BLaER1 treated with 17β-estradiol and CSF1 and Interleukin-3, amounts not matched to agents 10 nM and 100 nM (cell line): ENCODE results near the gene UBAC1.
"Not testable (repeated sequence)": the region's sequence is repeated elsewhere in the genome, so short reads cannot be mapped to it uniquely, and the experiment has no call there.

Source experiments
- H3K27ac ChIP-seq, 11 experiments: shearing (Covaris generic); formaldehyde crosslinking; 2 replicates each; pipeline ENCODE4 v1.8.1; 2022
- H3K27me3 ChIP-seq, 11 experiments: shearing (Covaris generic); formaldehyde crosslinking; 2 replicates each; pipeline ENCODE4 v1.8.1; 2022
- H3K36me3 ChIP-seq, 11 experiments: shearing (Covaris generic); formaldehyde crosslinking; 2 replicates each; pipeline ENCODE4 v1.8.1; 2022
- H3K4me1 ChIP-seq, 10 experiments: shearing (Covaris generic); formaldehyde crosslinking; 2 replicates each; pipeline ENCODE4 v1.8.1; 2022
- H3K4me2 ChIP-seq, 11 experiments: shearing (Covaris generic); formaldehyde crosslinking; 2 replicates each; pipeline ENCODE4 v1.8.1; 2022
- H3K4me3 ChIP-seq, 10 experiments: shearing (Covaris generic); formaldehyde crosslinking; 2 replicates each; pipeline ENCODE4 v1.8.1; 2022
- H3K9ac ChIP-seq, 11 experiments: shearing (Covaris generic); formaldehyde crosslinking; 2 replicates each; pipeline ENCODE4 v1.8.1; 2022
- H3K9me3 ChIP-seq, 11 experiments: shearing (Covaris generic); formaldehyde crosslinking; replicated peaks in 1 of 11; 2 replicates each; pipeline ENCODE4 v1.8.1; 2022
- H4K20me1 ChIP-seq, 11 experiments: shearing (Covaris generic); formaldehyde crosslinking; 2 replicates each; pipeline ENCODE4 v1.8.1; 2022
- Cebpa-rat ChIP-seq, 11 experiments: shearing (Covaris generic); IDR thresholded peaks; 2 replicates each; pipeline ENCODE4 v1.8.1; 2022

UBAC1 gene

DNA sequence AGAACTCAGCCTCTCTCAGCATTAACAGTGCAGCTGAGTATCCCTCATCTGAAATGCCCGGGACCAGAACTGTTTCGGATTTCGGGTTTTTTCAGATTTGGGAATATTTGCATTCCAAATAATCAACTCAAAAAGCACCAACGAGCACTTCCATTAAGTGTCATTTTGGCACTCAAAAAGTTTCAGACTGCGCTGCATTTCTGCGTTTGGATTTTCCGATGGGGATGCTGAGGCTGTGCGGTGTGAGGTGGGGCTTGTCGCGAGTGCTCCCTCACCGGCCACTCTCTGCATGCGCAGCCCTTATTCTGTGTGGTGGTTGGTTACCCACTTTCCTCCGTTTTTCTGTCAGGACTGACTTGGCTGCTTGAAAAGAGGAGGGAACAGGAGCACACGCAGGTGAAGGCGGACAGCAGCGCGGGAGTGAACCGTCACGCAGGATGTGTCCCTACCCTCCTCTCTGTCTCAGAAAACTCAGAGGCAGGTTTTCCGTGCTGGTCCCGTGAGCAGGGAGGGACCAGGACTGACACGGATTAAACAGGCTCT, 8.4 kb downstream of the UBAC1 start:
- Histone ChIP-seq H3K9ac (no peak overlapping the region), H3K27ac (no peak overlapping the region), H4K20me1 (peaks cover 32 to 94% (median 68%) of the 10 kb centered on the region in 11 experiments), H3K4me2 (no peak overlapping the region), H3K4me1 (peaks cover 0 to 18% (median 0%) of the 10 kb centered on the region in 10 experiments; a peak in 6 of 20 replicates), H3K4me3 (no peak overlapping the region), H3K27me3 (no peaks in the 10 kb centered on the region), H3K9me3 (no peaks in the 10 kb centered on the region), H3K36me3 (peaks cover 67 to 95% (median 87%) of the 10 kb centered on the region in 11 experiments)
- TF ChIP-seq Cebpa-rat (IDR thresholded peaks at IDR 0.05), result no peak

DNA sequence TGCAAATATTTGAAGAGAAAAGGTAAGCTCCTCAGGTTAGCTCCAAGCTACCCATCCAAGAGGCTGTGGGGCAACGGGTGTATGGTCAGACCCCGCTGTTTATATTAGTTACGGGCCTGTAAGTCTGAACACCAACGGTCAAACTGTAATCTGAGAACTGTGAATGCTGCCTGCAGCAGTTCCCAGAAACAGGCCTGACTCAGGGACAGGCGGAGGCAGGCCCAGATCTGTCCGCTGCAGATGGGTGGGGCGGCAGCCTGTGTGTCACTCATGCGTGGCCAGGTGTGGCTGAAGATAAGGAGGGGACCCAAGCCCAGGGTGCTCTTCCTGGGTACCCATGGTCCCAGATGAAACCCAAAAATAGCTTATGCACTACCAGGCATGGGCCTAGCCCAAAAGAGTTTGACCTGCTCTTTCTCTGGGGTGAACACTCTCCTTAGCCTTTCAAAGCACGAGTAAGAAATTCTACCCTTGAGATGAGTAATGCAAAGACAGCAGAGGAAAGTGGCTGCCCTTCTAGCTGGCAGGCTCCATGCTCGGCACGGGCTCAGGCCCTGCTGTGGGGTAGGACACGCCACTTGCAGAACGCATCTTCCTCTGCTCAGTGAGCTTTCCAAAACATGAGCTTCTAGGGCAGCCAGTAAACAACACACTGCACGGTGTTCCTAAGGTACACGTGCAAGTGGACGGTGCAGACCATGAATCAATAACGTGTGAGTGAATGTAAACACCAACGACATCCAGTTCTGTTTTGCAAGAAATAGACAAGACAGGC, 9.1 kb downstream of the UBAC1 start:
- no peaks in the 10 kb centered on the region for H3K9me3 ChIP-seq
- no peak overlapping the region for H3K27ac ChIP-seq
- no peak overlapping the region for H3K9ac ChIP-seq
- no peak for TF ChIP-seq Cebpa-rat (IDR thresholded peaks at IDR 0.05)
- no peak overlapping the region for H3K4me2 ChIP-seq
- no peak overlapping the region for H3K4me3 ChIP-seq
- H3K36me3 ChIP-seq, result peaks cover 74 to 100% (median 92%) of the 10 kb centered on the region in 11 experiments
- H3K27me3 ChIP-seq, result no peaks in the 10 kb centered on the region
- peaks cover 26 to 92% (median 61%) of the 10 kb centered on the region in 11 experiments for H4K20me1 ChIP-seq
- peaks cover 0 to 18% (median 0%) of the 10 kb centered on the region in 10 experiments; a peak in 6 of 20 replicates for H3K4me1 ChIP-seq

- not testable (repeated sequence) for H3K27ac ChIP-seq
- H3K4me1 ChIP-seq, result peaks cover 0 to 18% (median 0%) of the 10 kb centered on the region in 10 experiments; a peak in 6 of 20 replicates
These were observed 9.9 kb downstream of the UBAC1 start for GRCh38 chr9:135951310-135951709.

GRCh38 chr9:135950841-135951240, 10.3 kb downstream of the UBAC1 start:
- not testable (repeated sequence) for H3K9ac ChIP-seq, H3K4me2 ChIP-seq, H3K27me3 ChIP-seq, H3K4me3 ChIP-seq, H3K9me3 ChIP-seq, H3K27ac ChIP-seq
- H3K36me3 ChIP-seq, result peaks cover 86 to 100% (median 98%) of the 10 kb centered on the region in 11 experiments
- peaks cover 0 to 18% (median 2%) of the 10 kb centered on the region in 10 experiments; a peak in 14 of 20 replicates for H3K4me1 ChIP-seq
- H4K20me1 ChIP-seq, result peaks cover 13 to 92% (median 60%) of the 10 kb centered on the region in 11 experiments; a peak in 21 of 22 replicates

More at GRCh38 chr9:135951310-135951709, 9.9 kb downstream of the UBAC1 start:
- not testable (repeated sequence) for H3K9me3 ChIP-seq, H3K27me3 ChIP-seq, H3K4me3 ChIP-seq, H3K9ac ChIP-seq, H3K4me2 ChIP-seq
- Histone ChIP-seq H4K20me1 (peaks cover 18 to 92% (median 60%) of the 10 kb centered on the region in 11 experiments), H3K36me3 (peaks cover 81 to 100% (median 96%) of the 10 kb centered on the region in 11 experiments)

DNA sequence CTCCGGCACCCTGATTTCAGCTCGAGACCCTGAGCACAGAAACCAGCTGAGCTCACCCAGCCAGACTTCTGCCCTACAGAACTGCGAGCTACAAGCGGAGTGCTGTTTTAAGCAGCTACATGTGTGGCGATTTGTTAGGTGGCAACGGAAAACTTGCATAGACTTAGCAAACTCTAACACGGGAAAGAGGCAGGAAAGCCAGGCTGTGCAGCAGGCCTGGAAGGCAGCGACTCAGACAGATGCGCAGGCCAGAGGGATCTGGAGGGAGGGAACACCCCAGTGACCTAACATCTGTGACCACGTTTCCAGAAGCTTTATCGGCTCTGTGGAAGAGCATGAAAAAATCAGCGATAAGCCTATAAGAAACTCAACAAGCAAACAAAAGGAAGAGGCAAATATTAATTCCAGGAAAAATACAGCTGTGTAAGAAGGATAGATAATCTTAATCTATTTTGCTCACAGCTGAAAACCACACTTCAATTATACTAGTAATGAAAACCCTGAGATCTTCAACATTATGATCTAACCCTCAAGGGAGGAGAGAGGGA, 11.0 kb downstream of the UBAC1 start:
- Histone ChIP-seq H3K27ac (no peak overlapping the region), H3K9me3 (no peaks in the 10 kb centered on the region), H3K27me3 (no peaks in the 10 kb centered on the region), H3K9ac (peak overlapping the region in 1 of 11 experiments; percentile 27; a peak in 1 of 22 replicates), H3K36me3 (peaks cover 90 to 100% (median 97%) of the 10 kb centered on the region in 11 experiments), H3K4me1 (peaks cover 5 to 21% (median 9%) of the 10 kb centered on the region in 10 experiments), H4K20me1 (peaks cover 11 to 92% (median 60%) of the 10 kb centered on the region in 11 experiments; a peak in 21 of 22 replicates), H3K4me3 (no peak overlapping the region), H3K4me2 (no peak overlapping the region)
- no peak for TF ChIP-seq Cebpa-rat (IDR thresholded peaks at IDR 0.05)

DNA sequence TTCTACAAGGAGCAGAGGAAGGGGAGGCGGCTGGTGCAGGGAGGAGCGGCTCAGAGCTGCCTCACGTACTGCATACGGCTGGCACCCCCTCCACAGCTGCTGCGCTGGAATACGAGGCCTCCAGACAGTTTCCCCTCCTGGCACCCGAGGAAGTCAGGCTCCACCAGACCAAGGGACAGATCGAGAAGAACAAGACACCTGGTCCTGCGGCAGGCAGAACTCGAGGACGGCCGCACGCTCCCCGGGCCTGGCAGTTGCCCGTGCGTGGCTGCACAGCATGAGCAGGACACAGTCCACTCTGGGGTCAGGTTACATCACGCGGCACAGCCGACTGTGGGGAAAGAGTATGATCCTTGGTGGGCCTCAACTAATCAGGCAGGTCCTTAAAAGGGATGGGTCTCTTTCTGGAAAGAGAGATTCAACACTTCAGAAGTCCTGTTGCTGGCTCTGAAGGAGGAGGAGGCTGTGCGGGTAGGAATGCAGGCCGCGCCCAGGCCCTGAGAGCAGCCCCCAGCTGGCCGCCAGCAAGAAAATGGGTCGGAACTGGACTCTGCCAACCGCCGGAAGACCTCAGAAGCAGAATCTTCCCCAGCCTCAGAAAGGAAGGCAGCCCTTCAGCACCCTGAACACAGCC, 11.6 kb downstream of the UBAC1 start:
- Histone ChIP-seq H4K20me1 (peaks cover 14 to 92% (median 63%) of the 10 kb centered on the region in 11 experiments; a peak in 21 of 22 replicates), H3K4me1 (peaks cover 11 to 27% (median 15%) of the 10 kb centered on the region in 10 experiments), H3K27me3 (no peaks in the 10 kb centered on the region), H3K9me3 (no peaks in the 10 kb centered on the region), H3K27ac (no peak overlapping the region), H3K4me2 (peak overlapping the region in 3 of 11 experiments; percentile 34 to 54 (median 44); a peak in 6 of 22 replicates), H3K36me3 (peaks cover 88 to 99% (median 94%) of the 10 kb centered on the region in 11 experiments), H3K9ac (peak overlapping the region in 2 of 11 experiments; percentile 12 to 27; a peak in 2 of 22 replicates), H3K4me3 (no peak overlapping the region)
- no peak for TF ChIP-seq Cebpa-rat (IDR thresholded peaks at IDR 0.05)

DNA sequence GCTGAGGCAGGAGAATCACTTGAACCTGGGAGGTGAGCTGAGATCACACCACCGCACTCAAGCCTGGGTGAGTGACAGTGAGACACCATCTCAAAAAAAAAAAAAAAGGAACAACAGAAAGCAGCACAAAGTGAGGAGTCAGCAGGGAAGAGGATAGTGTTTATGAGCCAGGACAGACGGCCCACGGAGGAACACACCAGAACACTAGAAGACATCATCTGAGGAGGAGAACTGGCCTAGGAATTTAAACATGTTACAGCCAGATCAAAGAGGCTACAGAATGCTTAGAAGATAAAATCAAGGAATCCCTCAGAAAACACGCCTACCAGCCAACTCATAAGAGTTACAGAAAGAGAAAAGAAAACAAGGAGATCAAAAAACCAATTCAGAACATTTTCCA, 12.2 kb downstream of the UBAC1 start:
- Histone ChIP-seq H3K4me3 (no peak overlapping the region), H4K20me1 (peaks cover 18 to 92% (median 64%) of the 10 kb centered on the region in 11 experiments; a peak in 21 of 22 replicates), H3K4me1 (peaks cover 18 to 34% (median 21%) of the 10 kb centered on the region in 10 experiments), H3K9ac (peak overlapping the region in 2 of 11 experiments; percentile 12 to 27; a peak in 2 of 22 replicates), H3K4me2 (peak overlapping the region in 3 of 11 experiments; percentile 34 to 54 (median 44); a peak in 6 of 22 replicates), H3K27ac (no peak overlapping the region), H3K27me3 (no peaks in the 10 kb centered on the region), H3K36me3 (peaks cover 82 to 99% (median 90%) of the 10 kb centered on the region in 11 experiments), H3K9me3 (no peaks in the 10 kb centered on the region)
- no peak for TF ChIP-seq Cebpa-rat (IDR thresholded peaks at IDR 0.05)

- Histone ChIP-seq H3K4me3 (no peak overlapping the region), H3K9ac (peak overlapping the region in 2 of 11 experiments; percentile 9; a peak in 3 of 22 replicates)
These were observed 12.7 kb downstream of the UBAC1 start for GRCh38 chr9:135948446-135948845.

More at GRCh38 chr9:135948446-135948845, 12.7 kb downstream of the UBAC1 start:
- no peak for TF ChIP-seq Cebpa-rat (IDR thresholded peaks at IDR 0.05)
- Histone ChIP-seq H3K27me3 (no peaks in the 10 kb centered on the region), H3K27ac (no peak overlapping the region), H3K9me3 (no peaks in the 10 kb centered on the region), H3K4me2 (peak overlapping the region in 3 of 11 experiments; percentile 34 to 54 (median 44); a peak in 4 of 22 replicates), H4K20me1 (peaks cover 24 to 95% (median 68%) of the 10 kb centered on the region in 11 experiments; a peak in 21 of 22 replicates), H3K4me1 (peaks cover 20 to 34% (median 24%) of the 10 kb centered on the region in 10 experiments), H3K36me3 (peaks cover 82 to 99% (median 91%) of the 10 kb centered on the region in 11 experiments)
